HepG2 (cell line): ENCODE measurements around the gene DDX19B. TPM values are rescaled to one million over a fixed set of nuclear protein-coding genes. Genes with fewer than 3 reads are reported as not detected.

Experiments used
- BCL6 ChIP-seq: IDR thresholded peaks from 2 replicates; pipeline ENCODE4 v1.6.1; 2016; ENCODE audit warnings: missing genetic modification reagents, missing compliant biosample characterization
- ETV5 ChIP-seq: IDR thresholded peaks from 2 replicates; pipeline ENCODE4 v1.6.1; 2018; ENCODE audit warnings: missing biosample characterization, missing genetic modification reagents, inconsistent platforms, borderline replicate concordance
- HMG20A ChIP-seq: IDR thresholded peaks from 2 replicates; pipeline ENCODE4 v1.6.1; 2016; ENCODE audit warnings: borderline replicate concordance
- JARID2 ChIP-seq: sonication (generic); formaldehyde crosslinking; IDR thresholded peaks from 2 replicates; pipeline ENCODE4 v1.8.1; 2023; ENCODE audit warnings: missing genetic modification reagents, inconsistent platforms; ENCODE audit not compliant: insufficient replicate concordance
- MXI1 ChIP-seq: IDR thresholded peaks from 3 replicates; pipeline ENCODE4 v1.6.1; 2012; ENCODE audit warnings: low read depth, low read length, inconsistent platforms, borderline replicate concordance
- NFE2L1 ChIP-seq: sonication (generic); formaldehyde crosslinking; IDR thresholded peaks from 2 replicates; pipeline ENCODE4 v1.4.0; 2020; ENCODE audit warnings: missing genetic modification reagents, mild to moderate bottlenecking, borderline replicate concordance
- SMYD3 ChIP-seq: sonication (generic); formaldehyde crosslinking; IDR thresholded peaks from 2 replicates; pipeline ENCODE4 v1.8.1; 2023; ENCODE audit warnings: mild to moderate bottlenecking, missing genetic modification reagents
- SOX13 ChIP-seq, 3 experiments: fragments of 450-650 bp in 1 of 3; sonication (generic) in 1 of 3; formaldehyde crosslinking in 1 of 3; IDR thresholded peaks in 2 of 3; conservative IDR thresholded peaks in 1 of 3; 2 replicates each; pipeline versions ENCODE4 v1.5.0 to v1.6.1; 2016 to 2020; ENCODE audit warnings: antibody characterized with exemption in 1 of 3, mild to moderate bottlenecking in 1 of 3, missing compliant biosample characterization in 1 of 3, missing genetic modification reagents in 1 of 3, moderate library complexity in 1 of 3
- SP1 ChIP-seq, 2 experiments: fragments of 450-650 bp in 1 of 2; sonication (generic) in 1 of 2; formaldehyde crosslinking in 1 of 2; IDR thresholded peaks; 2 replicates each; pipeline versions ENCODE4 v1.4.0 to v1.6.1; 2016 to 2020; ENCODE audit warnings: missing genetic modification reagents in 1 of 2
- SP4 ChIP-seq: sonication (generic); formaldehyde crosslinking; IDR thresholded peaks from 2 replicates; pipeline ENCODE4 v1.8.1; 2023; ENCODE audit warnings: mild to moderate bottlenecking, missing genetic modification reagents
- TAF15 ChIP-seq: fragments of 200-400 bp; formaldehyde crosslinking; IDR thresholded peaks from one replicate; pipeline ENCODE4 v1.6.1; 2018; ENCODE audit warnings: mild to moderate bottlenecking, low read depth, low read length; ENCODE audit not compliant: poor library complexity, severe bottlenecking
- TBX2 ChIP-seq: sonication (generic); formaldehyde crosslinking; IDR thresholded peaks from 2 replicates; pipeline ENCODE4 v1.5.0; 2020; ENCODE audit warnings: missing genetic modification reagents, mild to moderate bottlenecking, borderline replicate concordance
- TFDP1 ChIP-seq: IDR thresholded peaks from 2 replicates; pipeline ENCODE4 v1.6.1; 2016; ENCODE audit warnings: missing compliant biosample characterization, missing genetic modification reagents, borderline replicate concordance
- ZFP41 ChIP-seq: sonication (generic); formaldehyde crosslinking; IDR thresholded peaks from 2 replicates; pipeline ENCODE4 v1.4.0; 2020; ENCODE audit warnings: mild to moderate bottlenecking, missing genetic modification reagents, borderline replicate concordance
- ZKSCAN8 ChIP-seq: IDR thresholded peaks from 2 replicates; pipeline ENCODE4 v1.6.1; 2016; ENCODE audit warnings: borderline replicate concordance, missing genetic modification reagents, missing compliant biosample characterization
- ZNF263 ChIP-seq: sonication (generic); formaldehyde crosslinking; IDR thresholded peaks from 2 replicates; pipeline ENCODE4 v1.4.0; 2020; ENCODE audit warnings: missing genetic modification reagents
- ZNF350 ChIP-seq: sonication (generic); formaldehyde crosslinking; IDR thresholded peaks from 2 replicates; pipeline ENCODE4 v1.4.0; 2020; ENCODE audit warnings: mild to moderate bottlenecking, low read depth, missing genetic modification reagents, borderline replicate concordance
- ZNF383 ChIP-seq: sonication (generic); formaldehyde crosslinking; IDR thresholded peaks from 2 replicates; pipeline ENCODE4 v1.4.0; 2020; ENCODE audit warnings: missing genetic modification reagents, mild to moderate bottlenecking, borderline replicate concordance
- ZNF543 ChIP-seq: sonication (generic); formaldehyde crosslinking; IDR thresholded peaks from 2 replicates; pipeline ENCODE4 v1.4.0; 2020; ENCODE audit warnings: mild to moderate bottlenecking, missing genetic modification reagents
- ZNF546 ChIP-seq: sonication (generic); formaldehyde crosslinking; conservative IDR thresholded peaks from 2 replicates; pipeline ENCODE4 v1.8.1; 2023; ENCODE audit warnings: mild to moderate bottlenecking, missing genetic modification reagents
- ZNF720 ChIP-seq: sonication (generic); formaldehyde crosslinking; IDR thresholded peaks from 2 replicates; pipeline ENCODE4 v1.4.0; 2020; ENCODE audit warnings: missing genetic modification reagents
- ZNF766 ChIP-seq: sonication (generic); formaldehyde crosslinking; IDR thresholded peaks from 2 replicates; pipeline ENCODE4 v1.5.0; 2020; ENCODE audit warnings: missing genetic modification reagents, borderline replicate concordance
- ZNF83 ChIP-seq: sonication (generic); formaldehyde crosslinking; IDR thresholded peaks from 2 replicates; pipeline ENCODE4 v1.4.0; 2020; ENCODE audit warnings: missing genetic modification reagents, mild to moderate bottlenecking, borderline replicate concordance
- polyA plus RNA-seq, 8 experiments: library from polyadenylated mRNA; depleted of rRNA in 3 of 8; stranded (reverse) in 7 of 8; unstranded in 1 of 8; fragments of >200 nt; fragmentation: Illumina TruSeq in 4 of 8; extraction: Trizol in 4 of 8; gene quantifications; 2 replicates each; pipeline versions ENCODE4 v1.2.1 to v1.2.3, GENCODE V29; 2011 to 2016; ENCODE audit warnings: low read depth in 4 of 8, missing spikeins in 1 of 8, mixed read lengths in 1 of 8; ENCODE audit not compliant: insufficient read depth in 1 of 8
- total RNA-seq, 5 experiments: library from RNA; depleted of rRNA; stranded (reverse); fragments of >200 nt; fragmentation: Illumina TruSeq; extraction: Trizol; gene quantifications; 2 replicates each; pipeline ENCODE4 v1.2.3, GENCODE V29; 2016; ENCODE audit warnings: low read depth in 1 of 5
- TF ChIP-seq, protein P1 (sequence below): IDR thresholded peaks from 2 replicates; pipeline ENCODE4 v1.6.1; 2018; ENCODE audit warnings: missing genetic modification reagents

DDX19B gene
- total and polyA plus RNA-seq, 2 of the 13 experiments (the other 11 are each of a cell fraction or from before 2014, with no cell fraction given), result 36.2 to 40.0 TPM

DNA sequence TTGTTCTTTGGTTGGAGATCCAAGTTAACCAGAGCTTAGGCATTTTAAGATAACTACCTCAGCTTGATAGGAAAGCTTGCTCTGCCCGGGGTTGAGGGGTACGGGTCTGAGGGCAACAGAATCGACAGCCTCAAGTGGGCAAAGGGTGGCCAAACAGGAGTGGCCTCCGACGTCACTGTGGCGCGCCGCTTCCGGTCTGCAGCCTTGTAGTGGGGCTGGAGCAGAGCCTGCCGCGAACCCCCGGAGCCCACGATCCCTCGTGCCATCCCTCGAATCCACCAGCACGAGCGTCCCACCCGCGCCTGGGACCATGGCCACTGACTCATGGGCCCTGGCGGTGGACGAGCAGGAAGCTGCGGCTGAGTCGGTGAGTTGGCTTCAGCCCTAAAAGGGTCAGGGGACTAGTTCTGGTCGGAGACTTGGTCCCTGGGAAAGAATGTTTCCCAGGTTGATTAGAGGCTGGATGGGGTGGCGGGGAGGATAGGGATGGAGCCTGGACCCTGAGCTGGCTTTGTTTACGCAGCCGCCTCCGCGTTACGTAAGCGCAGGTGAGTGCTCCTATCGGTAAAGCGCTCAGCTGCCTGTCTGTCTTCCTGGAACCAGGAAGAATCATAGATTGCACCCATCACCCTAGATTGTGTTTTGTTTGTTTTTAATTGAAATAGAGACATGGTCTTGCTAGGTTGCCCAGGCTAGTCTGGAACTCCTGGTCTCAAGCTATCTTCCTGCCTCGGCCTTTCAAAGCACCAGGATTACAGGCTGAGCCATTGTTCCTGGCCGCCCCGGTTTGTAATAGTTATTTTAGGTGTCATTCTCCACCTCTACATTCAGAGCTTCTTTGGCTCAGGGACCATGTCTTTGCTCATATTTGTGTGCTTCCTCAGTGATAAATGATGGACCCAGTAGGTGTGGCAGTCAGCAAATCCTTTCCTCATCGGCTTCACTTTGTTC is at the start of gene DDX19B (continued):
- TF ChIP-seq, protein P1, sequence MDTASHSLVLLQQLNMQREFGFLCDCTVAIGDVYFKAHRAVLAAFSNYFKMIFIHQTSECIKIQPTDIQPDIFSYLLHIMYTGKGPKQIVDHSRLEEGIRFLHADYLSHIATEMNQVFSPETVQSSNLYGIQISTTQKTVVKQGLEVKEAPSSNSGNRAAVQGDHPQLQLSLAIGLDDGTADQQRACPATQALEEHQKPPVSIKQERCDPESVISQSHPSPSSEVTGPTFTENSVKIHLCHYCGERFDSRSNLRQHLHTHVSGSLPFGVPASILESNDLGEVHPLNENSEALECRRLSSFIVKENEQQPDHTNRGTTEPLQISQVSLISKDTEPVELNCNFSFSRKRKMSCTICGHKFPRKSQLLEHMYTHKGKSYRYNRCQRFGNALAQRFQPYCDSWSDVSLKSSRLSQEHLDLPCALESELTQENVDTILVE (CRISPR knock-in tag), result peak; percentile 93
- TF ChIP-seq ETV5 (CRISPR knock-in tag), result peak; percentile 94
- peak; percentile 94 for TF ChIP-seq SP4 (CRISPR knock-in tag)
- TF ChIP-seq SMYD3 (CRISPR knock-in tag), result peak; percentile 90; the same call in 1 of the 2 replicates
- peak; percentile 84; the same call in 2 of the 3 replicates for TF ChIP-seq MXI1
- no peak for TF ChIP-seq ZNF766 (CRISPR knock-in tag)
- TF ChIP-seq ZNF546 (CRISPR knock-in tag), result peak; percentile 95
- TF ChIP-seq ZKSCAN8 (CRISPR knock-in tag), result 0 out of 2 replicates have a peak, but pooled peaks have one; percentile 36
- no peak for TF ChIP-seq SP1 (IDR thresholded peaks at IDR 0.05)
- peak; percentile 45 for TF ChIP-seq SP1 (CRISPR knock-in tag; IDR thresholded peaks at IDR 0.05)
- no peak for TF ChIP-seq JARID2 (CRISPR knock-in tag)
- TF ChIP-seq ZNF543 (CRISPR knock-in tag), result peak; percentile 91
- TF ChIP-seq HMG20A, result 0 out of 2 replicates have a peak, but pooled peaks have one; percentile 10
- TF ChIP-seq ZNF383 (CRISPR knock-in tag), result no peak
- TF ChIP-seq SOX13 (IDR thresholded peaks at IDR 0.05), result 0 out of 2 replicates have a peak, but pooled peaks have one; percentile 41
- peak in 1 of 2 experiments; percentile 51; a peak in 2 of 4 replicates for TF ChIP-seq SOX13 (CRISPR knock-in tag; conservative IDR thresholded peaks at IDR 0.05 in 1 of 2, IDR thresholded peaks at IDR 0.05 in 1 of 2)
- TF ChIP-seq BCL6, result peak; percentile 81
- TF ChIP-seq ZNF350 (CRISPR knock-in tag), result peak; percentile 99
- TF ChIP-seq TFDP1 (CRISPR knock-in tag), result peak; percentile 76; the same call in 1 of the 2 replicates
- TF ChIP-seq ZNF263 (CRISPR knock-in tag), result peak; percentile 100
- peak; percentile 99; the same call in 1 of the 2 replicates for TF ChIP-seq ZNF83 (CRISPR knock-in tag)
- no peak for TF ChIP-seq ZNF720
- peak; percentile 93; the same call in 1 of the 2 replicates for TF ChIP-seq NFE2L1 (CRISPR knock-in tag)
- no peak for TF ChIP-seq TAF15
- TF ChIP-seq ZFP41, result peak; percentile 81; the same call in 1 of the 2 replicates
- TF ChIP-seq TBX2 (CRISPR knock-in tag), result peak; percentile 95
